ENCODE results near the gene KCNG4.

KCNG4 gene

GRCh38 chr16:84183911-84184591 is 55.8 kb downstream of the KCNG4 start:
- no peak for DNase-seq (ENCODE audit: low read depth in 2 of 2, low spot score in 1 of 2)

GRCh38 chr16:84183572-84183875 is 56.3 kb downstream of the KCNG4 start:
- DNase-seq (ENCODE audit: low read depth in 2 of 2, low spot score in 1 of 2) = no peak

- no peak for DNase-seq (ENCODE audit: low read depth in 2 of 2, low spot score in 1 of 2)
These were observed 56.9 kb downstream of the KCNG4 start for GRCh38 chr16:84182680-84183571.

GRCh38 chr16:84182104-84182503 is 57.7 kb downstream of the KCNG4 start:
- no peak for DNase-seq (ENCODE audit: low read depth in 2 of 2, low spot score in 1 of 2)

- DNase-seq (ENCODE audit: low read depth in 2 of 2, low spot score in 1 of 2) = no peak
These were observed 58.5 kb downstream of the KCNG4 start for GRCh38 chr16:84181144-84181915.

- DNase-seq (ENCODE audit: low read depth in 2 of 2, low spot score in 1 of 2) = no peak
These were observed 59.2 kb downstream of the KCNG4 start for GRCh38 chr16:84180519-84181140.

GRCh38 chr16:84179612-84180320 is 60.0 kb downstream of the KCNG4 start:
- no peak for DNase-seq (ENCODE audit: low read depth in 2 of 2, low spot score in 1 of 2)

- no peak for DNase-seq (ENCODE audit: low read depth in 2 of 2, low spot score in 1 of 2)
These were observed 60.8 kb downstream of the KCNG4 start for GRCh38 chr16:84178892-84179611.

- no peak for DNase-seq (ENCODE audit: low read depth in 2 of 2, low spot score in 1 of 2)
These were observed 61.6 kb downstream of the KCNG4 start for GRCh38 chr16:84178146-84178765.

GRCh38 chr16:84177741-84178073 is 62.1 kb downstream of the KCNG4 start:
- DNase-seq (ENCODE audit: low read depth in 2 of 2, low spot score in 1 of 2) = no peak

GRCh38 chr16:84176192-84177053 is 63.4 kb downstream of the KCNG4 start:
- DNase-seq (ENCODE audit: low read depth in 2 of 2, low spot score in 1 of 2) = no peak

GRCh38 chr16:84175350-84176081 is 64.3 kb downstream of the KCNG4 start:
- peak in 1 of 2 donors; percentile 39 for DNase-seq (ENCODE audit: low read depth in 2 of 2, low spot score in 1 of 2)

- no peak for DNase-seq (ENCODE audit: low read depth in 2 of 2, low spot score in 1 of 2)
These were observed 65.4 kb downstream of the KCNG4 start for GRCh38 chr16:84174396-84174795.

GRCh38 chr16:84169765-84170310 is 70.0 kb downstream of the KCNG4 start:
- no peak for DNase-seq (ENCODE audit: low read depth in 2 of 2, low spot score in 1 of 2)

All from stimulated activated CD8-positive, alpha-beta memory T cell treated with anti-CD3 and anti-CD28 coated beads, Interleukin-4, amount 100 ng/mL, for 1 hour (primary cell).